Cortex of kidney (tissue), 1 donor: ENCODE data around the gene CCSAP.
"Not testable (repeated sequence)": the region's sequence is repeated elsewhere in the genome, so short reads cannot be mapped to it uniquely, and the experiment has no call there.

Source experiments
- DNase-seq: peaks from one replicate; lab custom pipeline; 2025; lab: John Stamatoyannopoulos, UW

CCSAP gene, protein sequence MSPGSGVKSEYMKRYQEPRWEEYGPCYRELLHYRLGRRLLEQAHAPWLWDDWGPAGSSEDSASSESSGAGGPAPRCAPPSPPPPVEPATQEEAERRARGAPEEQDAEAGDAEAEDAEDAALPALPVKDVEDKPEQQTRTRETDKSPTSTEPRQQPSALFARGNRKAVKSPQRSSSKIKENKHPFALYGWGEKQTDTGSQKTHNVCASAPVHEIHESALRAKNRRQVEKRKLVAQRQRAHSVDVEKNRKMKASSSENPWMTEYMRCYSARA

DNA sequence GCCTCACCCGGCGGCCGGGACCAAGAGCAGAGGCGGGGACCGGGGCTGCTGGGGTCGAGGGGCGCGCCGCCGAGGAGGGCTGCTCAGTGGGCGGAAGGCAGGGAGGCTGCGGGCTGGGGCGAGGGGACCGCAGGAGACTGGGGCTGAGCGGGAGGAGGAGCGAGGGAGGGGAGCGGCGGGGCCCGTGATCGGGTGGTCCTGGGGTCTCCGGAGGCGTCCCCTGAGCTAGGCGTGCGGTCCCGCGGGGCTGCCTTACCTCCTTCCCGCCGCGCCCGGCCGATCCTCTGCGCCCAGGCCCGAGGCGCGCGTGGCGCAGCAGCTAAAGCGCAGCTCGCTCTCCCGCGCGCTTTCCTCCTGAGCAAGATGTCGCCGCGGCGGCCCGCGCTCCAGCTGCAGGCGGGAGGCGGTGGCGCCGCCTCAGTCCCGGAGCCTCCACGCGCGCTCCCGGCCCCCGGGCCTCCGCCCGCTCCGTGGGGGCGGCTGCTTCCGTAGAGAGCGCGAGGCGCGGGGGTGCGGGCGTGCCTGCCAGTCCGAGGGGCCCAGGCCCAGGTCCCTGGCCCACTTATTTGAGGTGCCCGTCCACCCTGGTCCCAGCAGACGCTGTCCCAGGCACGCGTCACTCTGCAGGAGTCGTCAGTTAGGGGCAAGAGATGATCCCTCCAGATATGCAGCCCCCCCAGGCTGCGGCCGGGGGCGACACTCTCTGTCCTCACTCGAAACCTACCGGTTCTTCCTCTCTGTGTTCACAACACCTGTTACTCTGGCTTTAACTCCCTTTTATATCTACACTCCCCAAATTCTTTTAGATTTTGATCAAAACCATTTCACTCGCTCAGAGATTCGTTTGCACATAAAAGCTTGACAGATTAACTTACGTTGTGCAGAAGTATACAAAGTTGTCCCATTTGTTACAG, at the start of gene CCSAP:
Gene CCSAP (minus strand): TSS at position 392 of the 914 bp plus-strand sequence. CDS start 582 bp downstream, outside the sequence.
- DNase-seq, result no peak

GRCh38 chr1:229390130-229390529, 47.3 kb upstream of the CCSAP start:
- no peak for DNase-seq

- DNase-seq, result no peak
Observed at GRCh38 chr1:229388897-229389580, 46.2 kb upstream of the CCSAP start.

- DNase-seq, result no peak
Observed at GRCh38 chr1:229385853-229386456, 43.1 kb upstream of the CCSAP start.

GRCh38 chr1:229384822-229385221, 42.0 kb upstream of the CCSAP start:
- no peak for DNase-seq

DNA sequence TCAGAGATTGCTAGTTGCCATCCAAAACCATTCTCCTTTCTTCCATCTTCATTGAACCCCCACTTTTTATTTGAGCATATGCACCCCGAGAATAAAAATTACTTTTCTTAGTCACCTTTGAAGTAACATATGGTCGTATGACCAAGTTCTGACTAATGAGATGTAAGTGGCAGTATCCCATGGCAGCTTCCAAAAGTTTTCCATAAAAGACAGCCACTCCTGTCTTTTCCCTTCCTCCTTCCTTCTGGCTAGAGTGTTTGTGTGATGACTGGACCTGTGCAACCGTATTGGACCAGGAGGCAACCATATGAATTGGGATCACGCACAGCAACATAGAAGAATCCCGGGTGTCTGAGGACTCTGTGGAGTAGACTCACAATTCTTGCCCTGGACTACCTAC, 41.1 kb upstream of the CCSAP start:
- no peak for DNase-seq

- no peak for DNase-seq
Observed at GRCh38 chr1:229383188-229383587, 40.3 kb upstream of the CCSAP start.

DNA sequence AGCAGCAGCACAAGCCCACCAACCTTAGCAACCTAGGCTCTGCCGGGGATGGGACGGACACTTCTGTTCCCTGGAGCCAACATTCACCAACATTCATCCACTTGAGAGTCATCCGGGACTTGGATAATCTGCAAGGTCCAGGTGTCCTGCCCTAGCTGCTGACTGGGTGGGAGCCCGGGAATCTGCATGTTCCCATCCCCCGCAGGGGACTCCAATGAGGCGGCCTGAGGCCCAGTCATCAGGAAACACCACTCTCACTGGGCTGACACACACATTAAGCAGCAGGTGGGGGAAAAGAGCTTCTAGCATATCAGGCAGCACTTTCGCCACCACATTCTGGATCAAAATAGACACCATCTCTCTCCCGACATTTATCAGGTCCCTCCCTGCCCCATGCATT, 38.4 kb upstream of the CCSAP start:
- no peak for DNase-seq

DNA sequence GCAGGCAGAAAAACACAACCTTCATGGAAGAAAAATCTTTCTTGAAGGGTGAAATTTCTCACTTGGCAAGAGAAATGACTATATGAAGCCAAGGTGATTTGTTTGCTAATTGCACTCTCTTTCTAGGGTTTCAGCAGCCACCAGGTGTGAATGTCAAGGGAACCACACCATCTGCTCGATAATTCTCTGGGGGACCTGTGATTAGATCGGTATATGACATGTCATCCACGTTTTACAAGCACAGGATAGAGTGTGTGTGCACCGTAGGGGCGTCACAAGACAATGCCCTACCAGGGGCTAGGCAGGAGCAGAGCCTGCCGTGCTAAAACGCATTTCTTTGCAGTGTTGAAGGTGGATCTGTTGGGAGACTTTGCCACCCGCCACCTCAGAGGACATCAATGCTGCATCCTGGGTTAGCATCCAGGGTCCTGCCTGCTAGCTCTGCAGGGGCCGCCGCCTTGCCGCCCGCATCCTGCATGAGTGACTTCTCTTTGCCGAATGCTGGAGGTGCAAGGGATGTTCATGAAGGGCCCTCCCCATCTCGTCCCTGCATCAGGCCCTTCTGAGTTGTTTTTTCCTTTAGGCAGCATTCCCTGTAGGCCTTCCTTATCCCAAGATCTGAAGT, 37.8 kb upstream of the CCSAP start:
- no peak for DNase-seq

DNA sequence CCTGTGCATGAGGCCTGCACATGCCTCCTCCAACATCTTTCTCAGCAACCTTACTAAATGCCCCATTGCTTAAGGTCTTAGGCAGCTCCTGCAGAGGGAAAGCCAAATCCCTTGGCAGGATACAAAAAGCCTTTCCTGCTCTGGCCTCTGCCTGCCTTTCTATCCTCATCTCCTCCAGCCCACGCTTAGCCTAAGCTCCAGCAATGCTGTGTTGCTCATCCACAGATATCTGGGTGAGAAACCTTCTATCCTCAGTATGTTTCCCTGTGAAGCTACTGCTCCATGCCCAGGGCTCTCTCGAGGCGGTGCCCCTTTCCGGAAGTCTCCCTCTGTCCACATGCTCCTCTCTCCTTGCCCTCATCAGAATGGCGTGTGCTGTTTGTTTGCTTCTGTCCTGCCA, 37.0 kb upstream of the CCSAP start:
- no peak for DNase-seq

DNA sequence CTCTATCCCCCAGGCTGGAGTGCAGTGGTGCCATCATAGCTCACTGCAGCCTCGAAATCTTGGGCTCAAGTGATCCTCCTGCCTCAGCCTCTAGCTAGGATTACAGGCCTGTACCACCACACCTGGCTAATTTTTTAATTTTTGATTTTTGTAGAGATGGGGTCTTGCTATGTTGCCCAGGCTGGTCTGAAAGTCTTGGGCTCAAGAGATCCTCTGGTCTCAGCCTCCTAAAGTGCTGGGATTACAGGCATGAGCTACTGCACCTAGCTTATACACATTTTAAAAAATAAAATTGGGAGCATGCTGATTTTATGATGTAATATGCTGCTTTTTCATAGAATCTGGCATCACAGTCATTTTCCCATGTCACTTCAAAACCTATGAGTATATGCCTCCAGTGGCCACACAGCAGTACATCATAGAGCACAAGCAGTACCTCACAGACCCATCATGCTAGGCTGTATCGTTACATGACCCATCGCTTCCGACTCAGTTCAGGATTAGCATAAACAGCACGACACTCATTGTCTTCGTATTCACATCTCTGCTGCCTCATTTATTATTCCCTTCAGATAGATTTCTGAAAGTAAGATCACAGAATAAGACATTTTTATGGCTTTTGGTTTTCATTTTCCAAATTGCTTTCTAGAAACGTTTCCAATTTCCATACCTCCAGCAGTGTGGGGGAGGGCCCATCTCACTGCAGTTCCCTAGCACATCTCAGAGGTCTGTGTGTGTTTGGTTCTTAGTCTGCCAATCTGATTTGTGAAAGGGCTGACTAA, 35.9 kb upstream of the CCSAP start:
- DNase-seq, result no peak

- not testable (repeated sequence) for DNase-seq
Observed at GRCh38 chr1:229378035-229378434, 35.2 kb upstream of the CCSAP start.

- DNase-seq, result no peak
Observed at GRCh38 chr1:229377429-229377828, 34.6 kb upstream of the CCSAP start.

GRCh38 chr1:229376521-229376920, 33.7 kb upstream of the CCSAP start:
- no peak for DNase-seq

DNA sequence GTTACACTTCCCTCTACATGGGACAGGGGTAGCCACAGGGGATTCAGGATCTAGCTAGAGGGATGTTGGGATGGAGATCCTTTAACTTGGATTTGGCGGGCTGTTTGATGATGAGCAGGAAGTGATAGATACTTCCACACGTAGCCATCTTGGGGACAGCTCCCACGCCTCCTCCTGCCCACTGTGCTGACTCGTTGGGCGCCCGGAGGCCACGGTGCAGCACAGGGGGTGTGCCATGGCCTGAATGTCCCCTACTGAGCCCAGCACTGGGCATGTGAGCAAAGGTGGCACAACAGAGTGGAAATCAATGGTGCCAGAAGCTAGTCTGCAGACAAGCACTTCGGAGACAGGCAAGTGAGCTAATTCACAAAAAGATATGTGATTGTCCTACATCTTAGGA, 31.6 kb upstream of the CCSAP start:
- no peak for DNase-seq

DNA sequence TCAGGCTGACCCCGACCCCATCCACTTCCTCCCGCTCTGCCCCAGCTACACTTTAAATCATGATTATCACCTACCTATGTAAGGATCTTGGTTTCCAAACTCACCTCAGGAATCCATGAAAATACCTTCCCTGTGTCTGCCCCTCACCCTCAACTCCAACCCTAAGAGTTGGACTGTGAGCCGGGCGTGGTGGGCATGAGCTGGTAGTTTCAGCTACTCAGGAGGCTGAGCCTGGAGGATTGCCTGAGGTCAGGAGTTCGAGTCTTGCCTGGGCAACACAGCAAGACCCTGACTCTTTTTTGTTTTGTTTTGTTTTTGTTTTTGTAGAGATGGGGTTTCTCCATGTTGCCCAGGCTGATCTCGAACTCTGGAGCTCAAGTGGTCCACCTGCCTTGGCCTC, 30.5 kb upstream of the CCSAP start:
- no peak for DNase-seq

DNA sequence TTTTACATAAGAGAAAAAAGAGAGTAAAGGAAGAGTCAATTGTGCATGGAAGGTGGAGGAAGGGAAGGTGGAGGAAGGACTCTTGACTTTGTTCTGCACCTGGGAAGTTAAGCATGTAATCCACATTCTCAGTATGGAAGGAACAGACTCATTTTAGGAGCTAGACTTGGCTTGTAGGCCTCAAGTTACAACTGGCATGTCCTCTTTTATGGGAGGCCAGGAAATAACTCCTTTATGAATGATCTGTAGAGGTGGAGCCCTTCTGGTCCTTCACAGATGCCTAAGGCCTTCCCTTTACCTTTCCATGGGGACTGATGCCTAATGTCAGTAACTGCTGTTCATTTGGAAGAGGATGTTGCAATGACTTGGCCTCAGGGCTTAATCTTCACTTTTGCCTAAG, 29.4 kb upstream of the CCSAP start:
- DNase-seq, result no peak

- DNase-seq, result no peak
Observed at GRCh38 chr1:229371624-229372023, 28.8 kb upstream of the CCSAP start.

- no peak for DNase-seq
Observed at GRCh38 chr1:229370601-229371021, 27.8 kb upstream of the CCSAP start.

DNA sequence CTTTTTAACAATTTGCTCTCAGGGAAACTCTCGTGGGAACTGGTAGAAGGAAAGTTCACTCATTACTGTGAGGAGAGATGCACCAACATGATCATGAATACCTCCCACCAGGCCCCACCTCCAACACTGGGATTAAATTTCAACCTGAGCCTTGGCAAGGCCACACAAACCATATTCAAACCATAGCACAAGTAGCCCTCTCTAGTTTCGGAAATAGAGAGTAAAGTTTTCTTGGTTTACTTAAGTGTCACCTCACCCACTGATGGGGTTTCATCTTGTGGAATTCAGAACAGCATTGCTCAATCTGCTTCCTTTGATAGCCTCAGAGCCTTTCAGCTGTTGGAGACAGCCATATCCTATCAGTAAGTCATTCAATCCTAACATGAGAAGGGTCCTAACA, 25.5 kb upstream of the CCSAP start:
- no peak for DNase-seq

DNA sequence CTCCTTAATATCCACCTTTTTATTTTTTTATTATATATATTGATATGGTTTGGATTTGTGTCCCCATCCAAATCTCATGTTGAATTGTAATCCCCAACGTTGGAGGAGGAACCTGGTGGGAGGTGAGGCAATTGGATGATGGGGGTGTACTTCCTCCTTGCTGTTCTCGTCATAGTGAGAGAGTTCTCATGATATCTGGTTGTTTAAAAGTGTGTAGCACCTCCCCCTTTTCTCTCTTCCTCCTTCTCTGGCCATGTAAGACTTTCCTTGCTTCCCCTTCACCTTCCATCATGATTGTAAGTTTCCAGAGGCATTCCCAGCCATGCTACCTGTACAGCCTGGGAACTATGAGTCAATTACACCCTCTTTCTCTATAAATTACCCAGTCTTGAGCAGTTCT, 22.7 kb upstream of the CCSAP start:
- no peak for DNase-seq
